Airway epithelial cell (primary cell): ENCODE measurements around the gene COLGALT1. TPM values are rescaled to one million over a fixed set of nuclear protein-coding genes. Genes with fewer than 3 reads are reported as not detected.

ENCODE experiments used
- total RNA-seq: library from RNA; depleted of rRNA; stranded (reverse); fragments of >200 nt; gene quantifications from 2 replicates; pipeline ENCODE4 v1.2.3, GENCODE V29; 2015

The COLGALT1 gene
- 81.9 and 97.9 TPM in 2 replicates for total RNA-seq

GRCh38 chr19:17555480-17555928 lies at the start of gene COLGALT1:
TSS of gene COLGALT1 (plus strand) at chr19:17555649. CDS start at chr19:17555714, 65 bp downstream.

Other genes starting within 250 kb of the COLGALT1 start
- gene MRPL34, start 249.8 kb upstream of the COLGALT1 start, total RNA-seq = 62.1 and 159 TPM in 2 replicates
- gene DDA1, start 246.1 kb upstream of the COLGALT1 start, total RNA-seq = 22.7 and 31.5 TPM in 2 replicates
- 6.9 TPM in 2 replicates for gene ANO8, start 220.8 kb upstream of the COLGALT1 start, total RNA-seq
- 23.6 and 38.2 TPM in 2 replicates for gene GTPBP3, start 218.1 kb upstream of the COLGALT1 start, total RNA-seq
- gene PLVAP, start 178.3 kb upstream of the COLGALT1 start, total RNA-seq = not detected in 2 replicates
- not detected in 2 replicates for gene CCDC194, start 161.5 kb upstream of the COLGALT1 start, total RNA-seq
- not detected in 2 replicates for gene BST2, start 150.0 kb upstream of the COLGALT1 start, total RNA-seq
- gene MVB12A, start 135.6 kb upstream of the COLGALT1 start, total RNA-seq = 67.1 and 78.6 TPM in 2 replicates
- 0.42 TPM in 1 of 2 replicates, not detected in the other for gene TMEM221, start 107.0 kb upstream of the COLGALT1 start, total RNA-seq
- not detected in 2 replicates for gene NXNL1, start 94.7 kb upstream of the COLGALT1 start, total RNA-seq
- 10.2 and 11.1 TPM in 2 replicates for gene SLC27A1, start 85.1 kb upstream of the COLGALT1 start, total RNA-seq
- 94.9 and 105 TPM in 2 replicates for gene PGLS, start 44.0 kb upstream of the COLGALT1 start, total RNA-seq
- gene UNC13A, start 132.7 kb downstream of the COLGALT1 start, total RNA-seq = 0.14 and 0.19 TPM in 2 replicates
- gene MAP1S, start 163.8 kb downstream of the COLGALT1 start, total RNA-seq = 16.6 and 20.6 TPM in 2 replicates
- gene FCHO1, start 195.8 kb downstream of the COLGALT1 start, total RNA-seq = 4.1 and 6.6 TPM in 2 replicates
- 11.3 and 15.7 TPM in 2 replicates for gene B3GNT3, start 239.5 kb downstream of the COLGALT1 start, total RNA-seq